Measurements from ENCODE around the gene IRF9.

GRCh38 chr14:24113801-24114531 is 47.1 kb upstream of the IRF9 start:
- TF ChIP-seq CTCF (IDR thresholded peaks at IDR 0.05) (no peak), EP300 (IDR thresholded peaks at IDR 0.05) (no peak), POLR2A (IDR thresholded peaks at IDR 0.05) (peak; percentile 56 to 79 (median 64)), POLR2AphosphoS5 (IDR thresholded peaks at IDR 0.05) (peak; percentile 65 to 82)
